Measurements from ENCODE around the gene XYLT2. TPM values are rescaled to one million over a fixed set of nuclear protein-coding genes. Genes with fewer than 3 reads are reported as not detected.

The XYLT2 gene
- total and polyA plus RNA-seq, 10 of the 15 experiments (the other 5 are each of a cell fraction or from before 2014, with no cell fraction given), result 0.82 to 20.6 (median 13.0) TPM

GRCh38 chr17:50301891-50302584 is 43.9 kb upstream of the XYLT2 start:
- intact Hi-C loops (cut with micrococcal nuclease; ENCODE audit: unreplicated experiment) (no loop called here), in situ Hi-C loops (cut with MboI) (no loop called here)
- WGBS (ENCODE audit: insufficient coverage, insufficient replicate concordance, low lambda C conversion rate, missing lambda C conversion rate), result 49% methylated on average over 9 of the region's 9 CpGs
- no peaks in the 10 kb centered on the region for H3K9me3 ChIP-seq (replicated peaks; ENCODE audit: control insufficient read depth, insufficient read depth, low read length)
- no peak overlapping the region for H3K27ac ChIP-seq (ENCODE audit: control insufficient read depth, insufficient read depth)
- H3K79me2 ChIP-seq (ENCODE audit: control insufficient read depth, insufficient read depth, low read length), result no peaks in the 10 kb centered on the region
- no peaks in the 10 kb centered on the region for H3K36me3 ChIP-seq (ENCODE audit: control insufficient read depth in 2 of 2, insufficient read depth in 2 of 2, low read length in 1 of 2)
- TF ChIP-seq TCF7 (IDR thresholded peaks at IDR 0.05; ENCODE audit: borderline replicate concordance), result no peak
- no peak for TF ChIP-seq CBFB (IDR thresholded peaks at IDR 0.05; ENCODE audit: low read depth)
- RAD21 ChIA-PET (ENCODE audit: unreplicated experiment), result no interaction called here
- ATAC-seq, result no peak
- CTCF ChIA-PET, result interaction anchor here (0.8 to 16.9 kb wide), 4 partner anchors 31 to 132 kb away, joined by 3 to 294 read pairs (median 4); partner anchors contain the start of gene COL1A1
- no peak for FAIRE-seq
- no peak overlapping the region for H3K4me3 ChIP-seq
- H3K9ac ChIP-seq (ENCODE audit: control insufficient read depth, insufficient read depth, low read length), result no peak overlapping the region
- BruUV-seq (replicated peaks), result no TSS peak
- no peaks in the 10 kb centered on the region for H4K20me1 ChIP-seq (ENCODE audit: control insufficient read depth, insufficient read depth)
- H3K4me1 ChIP-seq (ENCODE audit: control insufficient read depth, insufficient read depth, low read length), result no peaks in the 10 kb centered on the region; the same call in 1 of the 2 replicates
- H2AFZ ChIP-seq (ENCODE audit: control insufficient read depth, low read depth, low read length), result no peak overlapping the region
- no peak overlapping the region for H3K4me2 ChIP-seq (ENCODE audit: control insufficient read depth, insufficient read depth)
- SMC1A ChIA-PET (ENCODE audit: uncharacterized antibody, unreplicated experiment), result interaction anchor here (1.5 kb wide), 1 partner anchor 133 kb away, joined by 5 read pairs; no protein-coding TSS in a partner anchor
- no peaks in the 10 kb centered on the region for H3K27me3 ChIP-seq (replicated peaks in 1 of 2; ENCODE audit: control insufficient read depth in 2 of 2, insufficient read depth in 2 of 2, low read length in 1 of 2)
- no peak for DNase-seq (ENCODE audit: low read depth, low spot score)
- POLR2A ChIA-PET, result interaction anchor here (0.6 to 1.0 kb wide), 2 partner anchors 102 to 134 kb away, joined by 3 to 5 read pairs; no protein-coding TSS in a partner anchor

GRCh38 chr17:50303051-50303450 is 42.9 kb upstream of the XYLT2 start:
- Histone ChIP-seq H3K4me3 (no peak overlapping the region), H3K79me2 (ENCODE audit: control insufficient read depth, insufficient read depth, low read length) (no peaks in the 10 kb centered on the region), H3K9ac (ENCODE audit: control insufficient read depth, insufficient read depth, low read length) (no peak overlapping the region), H3K36me3 (ENCODE audit: control insufficient read depth in 2 of 2, insufficient read depth in 2 of 2, low read length in 1 of 2) (no peaks in the 10 kb centered on the region), H4K20me1 (ENCODE audit: control insufficient read depth, insufficient read depth) (no peaks in the 10 kb centered on the region), H3K27me3 (replicated peaks in 1 of 2; ENCODE audit: control insufficient read depth in 2 of 2, insufficient read depth in 2 of 2, low read length in 1 of 2) (no peaks in the 10 kb centered on the region), H3K9me3 (replicated peaks; ENCODE audit: control insufficient read depth, insufficient read depth, low read length) (no peaks in the 10 kb centered on the region), H2AFZ (ENCODE audit: control insufficient read depth, low read depth, low read length) (no peak overlapping the region), H3K4me1 (ENCODE audit: control insufficient read depth, insufficient read depth, low read length) (no peaks in the 10 kb centered on the region; the same call in 1 of the 2 replicates), H3K4me2 (ENCODE audit: control insufficient read depth, insufficient read depth) (no peak overlapping the region), H3K27ac (ENCODE audit: control insufficient read depth, insufficient read depth) (no peak overlapping the region)
- no peak for ATAC-seq
- BruUV-seq (replicated peaks), result no TSS peak
- in situ Hi-C loops (cut with MboI) (no loop called here), intact Hi-C loops (cut with micrococcal nuclease; ENCODE audit: unreplicated experiment) (no loop called here)
- DNase-seq (ENCODE audit: low read depth, low spot score), result no peak
- ChIA-PET POLR2A (no interaction called here), SMC1A (ENCODE audit: uncharacterized antibody, unreplicated experiment) (interaction anchor here (1.5 kb wide), 1 partner anchor 134 kb away, joined by 5 read pairs; no protein-coding TSS in a partner anchor), CTCF (interaction anchor here (0.7 to 16.9 kb wide), 4 partner anchors 22 to 198 kb away, joined by 3 to 294 read pairs (median 3); partner anchors contain the start of gene COL1A1), RAD21 (ENCODE audit: unreplicated experiment) (no interaction called here)
- TF ChIP-seq NR2C2 (IDR thresholded peaks at IDR 0.05; ENCODE audit: borderline replicate concordance, control insufficient read depth, insufficient read length, low read depth) (no peak), EGR1 (IDR thresholded peaks at IDR 0.05; ENCODE audit: borderline replicate concordance in 1 of 2, low read depth in 2 of 2, low read length in 2 of 2) (no peak), HDAC6 (IDR thresholded peaks at IDR 0.05; ENCODE audit: unreplicated experiment) (no peak), SMARCA5 (IDR thresholded peaks at IDR 0.05) (no peak), SREBF1 (IDR thresholded peaks at IDR 0.05; ENCODE audit: low read length) (no peak), FOS (IDR thresholded peaks at IDR 0.05; ENCODE audit: borderline replicate concordance, extremely low read depth, insufficient read length) (no peak), USF1 (IDR thresholded peaks at IDR 0.05; ENCODE audit: borderline replicate concordance, extremely low read length, insufficient read depth, low read depth, low read length) (no peak), BMI1 (IDR thresholded peaks at IDR 0.05; ENCODE audit: borderline replicate concordance) (no peak), SPI1 (IDR thresholded peaks at IDR 0.05; ENCODE audit: borderline replicate concordance, insufficient read depth, low read depth, low read length) (no peak), SMC3 (IDR thresholded peaks at IDR 0.05; ENCODE audit: borderline replicate concordance, low read length) (no peak)
- 70% methylated on average over 11 of the region's 11 CpGs for WGBS (ENCODE audit: insufficient coverage, insufficient replicate concordance, low lambda C conversion rate, missing lambda C conversion rate)
- no peak for FAIRE-seq

Measured in GM12878 (cell line).